HCT116 (cell line): Measurements from ENCODE around the gene PRKG1. TPM values are rescaled to one million over a fixed set of nuclear protein-coding genes. Genes with fewer than 3 reads are reported as not detected.

Experiments
- ATAC-seq: fragments of 200-7000 bp; cut with Tn5 transposase; 2 replicates; pipeline ENCODE4 v1.9.1; 2020; ENCODE audit warnings: mild to moderate bottlenecking, moderate library complexity
- BruUV-seq: library from RNA; stranded (reverse); fragments of 400-500 nt; replicated peaks from 2 replicates; lab custom pipeline; 2021; lab: Mats Ljungman, UMichigan
- CTCF ChIA-PET: fragments of 300-600 bp; sonication (Branson Sonifier 250); formaldehyde crosslinking; loops from one replicate; lab custom pipeline; 2021; ENCODE audit warnings: antibody characterized with exemption; lab: Charles Lee
- POLR2A ChIA-PET: fragments of 300-600, 350-600 bp; sonication (Branson Sonifier 250); formaldehyde crosslinking; loops from one replicate; lab custom pipeline; 2021; ENCODE audit warnings: antibody characterized with exemption; lab: Charles Lee
- RAD21 ChIA-PET, 2 experiments: fragments of 300-600 bp; sonication (Branson Sonifier 250); formaldehyde crosslinking; loops; one replicate each; lab custom pipeline; 2023; ENCODE audit warnings: low total read pairs in 2 of 2; ENCODE audit not compliant: uncharacterized antibody in 2 of 2, unreplicated experiment in 2 of 2, low non-redundant PET in 1 of 2; lab: Charles Lee
- DNase-seq: peaks from one replicate; pipeline ENCODE4 v3.0.0-alpha.2; 2010; ENCODE audit warnings: low read depth, low spot score
- H2AFZ ChIP-seq: fragments of 200-600 bp; shearing (Covaris generic), sonication (generic); 2 replicates; pipeline ENCODE4 v1.6.1; 2017; ENCODE audit warnings: low read depth, mixed run types, mixed read lengths, antibody characterized with exemption, low read length; ENCODE audit not compliant: poor library complexity, severe bottlenecking
- H3K27ac ChIP-seq: 2 replicates; pipeline ENCODE4 v1.5.1; 2012; ENCODE audit warnings: low read depth, low read length
- H3K27me3 ChIP-seq: fragments of 200-600 bp; sonication (generic); 2 replicates; pipeline ENCODE4 v1.6.1; 2016; ENCODE audit warnings: mixed run types, low read length, mixed read lengths; ENCODE audit not compliant: insufficient read depth
- H3K36me3 ChIP-seq, 2 experiments: fragments of 200-500 bp in 1 of 2; fragments of 200-600 bp in 1 of 2; sonication (Bioruptor generic) in 1 of 2; sonication (generic) in 1 of 2; 2 replicates each; pipeline versions ENCODE4 v1.5.1 to v1.6.1; 2014 to 2016; ENCODE audit warnings: low read length in 2 of 2, inconsistent platforms in 1 of 2, mixed read lengths in 1 of 2, mixed run types in 1 of 2; ENCODE audit not compliant: insufficient read depth in 2 of 2, control insufficient read depth in 1 of 2
- H3K4me1 ChIP-seq, 2 experiments: fragments of 200-600 bp in 1 of 2; sonication (generic) in 1 of 2; 2 replicates each; pipeline versions ENCODE4 v1.5.1 to v1.6.1; 2012 to 2017; ENCODE audit warnings: low read length in 2 of 2, inconsistent platforms in 1 of 2, mild to moderate bottlenecking in 1 of 2, mixed read lengths in 1 of 2, mixed run types in 1 of 2, moderate library complexity in 1 of 2; ENCODE audit not compliant: insufficient read depth in 2 of 2, control insufficient read depth in 1 of 2
- H3K4me2 ChIP-seq: fragments of 200-600 bp; sonication (generic); 2 replicates; pipeline ENCODE4 v1.6.1; 2017; ENCODE audit warnings: mixed run types, low read length, mixed read lengths
- H3K4me3 ChIP-seq, 2 experiments: fragments of 200-600 bp in 1 of 2; sonication (generic) in 1 of 2; replicated peaks in 1 of 2; 2 replicates each; pipeline ENCODE4 v1.5.1; 2011 to 2016; ENCODE audit warnings: low read length in 2 of 2, control low read depth in 1 of 2, low read depth in 1 of 2, mild to moderate bottlenecking in 1 of 2, mixed read lengths in 1 of 2, mixed run types in 1 of 2
- H3K79me2 ChIP-seq: fragments of 200-600 bp; sonication (generic); 2 replicates; pipeline ENCODE4 v1.6.1; 2017; ENCODE audit warnings: mild to moderate bottlenecking, mixed run types, low read length, moderate library complexity, mixed read lengths; ENCODE audit not compliant: insufficient read depth
- H3K9ac ChIP-seq: fragments of 200-600 bp; sonication (generic); 2 replicates; pipeline ENCODE4 v1.6.1; 2016; ENCODE audit warnings: low read length, mixed read lengths
- H3K9me2 ChIP-seq: fragments of 200-600 bp; sonication (generic), shearing (Covaris generic); 2 replicates; pipeline ENCODE4 v1.6.1; 2017; ENCODE audit warnings: mixed run types, mild to moderate bottlenecking, moderate library complexity; ENCODE audit not compliant: insufficient read depth
- H3K9me3 ChIP-seq, 2 experiments: fragments of 200-500 bp in 1 of 2; fragments of 200-600 bp in 1 of 2; sonication (Bioruptor generic) in 1 of 2; sonication (generic) in 1 of 2; 2 replicates each; pipeline ENCODE4 v1.6.1; 2014 to 2017; ENCODE audit warnings: low read length in 2 of 2, mixed read lengths in 2 of 2, inconsistent platforms in 1 of 2, low read depth in 1 of 2, mild to moderate bottlenecking in 1 of 2, mixed run types in 1 of 2, moderate library complexity in 1 of 2; ENCODE audit not compliant: control insufficient read depth in 1 of 2, insufficient read depth in 1 of 2
- H4K20me1 ChIP-seq: fragments of 200-600 bp; sonication (generic), shearing (Covaris generic); 2 replicates; pipeline ENCODE4 v1.6.1; 2017; ENCODE audit warnings: mixed run types, mild to moderate bottlenecking, moderate library complexity; ENCODE audit not compliant: insufficient read depth
- ATF3 ChIP-seq: IDR thresholded peaks from 2 replicates; pipeline ENCODE4 v1.6.1; 2012
- CBX3 ChIP-seq: IDR thresholded peaks from 2 replicates; pipeline ENCODE4 v1.6.1; 2012; ENCODE audit warnings: low read depth
- EGR1 ChIP-seq: IDR thresholded peaks from 2 replicates; pipeline ENCODE4 v1.6.1; 2012; ENCODE audit warnings: low read depth
- JUND ChIP-seq: IDR thresholded peaks from 2 replicates; pipeline ENCODE4 v1.6.1; 2012
- MAX ChIP-seq: IDR thresholded peaks from 2 replicates; pipeline ENCODE4 v1.6.1; 2012
- POLR2A ChIP-seq: IDR thresholded peaks from 2 replicates; pipeline ENCODE4 v1.7.0; 2011; ENCODE audit warnings: borderline replicate concordance; ENCODE audit not compliant: insufficient read depth, insufficient read length; ENCODE audit errors: extremely low read depth
- POLR2AphosphoS5 ChIP-seq: IDR thresholded peaks from 2 replicates; pipeline ENCODE4 v1.6.1; 2011; ENCODE audit warnings: mild to moderate bottlenecking, low read depth, low read length, moderate library complexity
- RAD21 ChIP-seq: IDR thresholded peaks from 2 replicates; pipeline ENCODE4 v1.6.1; 2012; ENCODE audit warnings: low read depth, mild to moderate bottlenecking
- REST ChIP-seq: IDR thresholded peaks from 2 replicates; pipeline ENCODE4 v1.6.1; 2012; ENCODE audit warnings: low read depth
- SIN3A ChIP-seq: IDR thresholded peaks from 2 replicates; pipeline ENCODE4 v1.6.1; 2012; ENCODE audit warnings: low read depth
- TCF7L2 ChIP-seq: IDR thresholded peaks from 2 replicates; pipeline ENCODE4 v1.7.0; 2011; ENCODE audit warnings: borderline replicate concordance, inconsistent platforms; ENCODE audit not compliant: insufficient read depth, insufficient read length; ENCODE audit errors: extremely low read depth
- YY1 ChIP-seq: IDR thresholded peaks from 2 replicates; pipeline ENCODE4 v1.6.1; 2011; ENCODE audit warnings: low read length, low read depth, moderate library complexity, mild to moderate bottlenecking; ENCODE audit not compliant: insufficient replicate concordance; ENCODE audit errors: extremely low read depth
- ZNF274 ChIP-seq: fragments of 200-500 bp; sonication (Bioruptor generic); IDR thresholded peaks from 2 replicates; pipeline ENCODE4 v1.6.1; 2014; ENCODE audit warnings: mild to moderate bottlenecking, low read depth, low read length, inconsistent platforms
- intact Hi-C: fragments of 100-400 bp; cut with micrococcal nuclease; formaldehyde crosslinking; loops from 2 replicates; pipeline ENCODE4 v1.10.0; 2022
- total RNA-seq: library from RNA; stranded (reverse); gene quantifications from one replicate; pipeline ENCODE4 v1.2.1, GENCODE V29; 2021; ENCODE audit not compliant: unreplicated experiment

Gene PRKG1
- total RNA-seq, 1 experiment from 2014 or later = 1.4 TPM

GRCh38 chr10:51961401-51961800 lies 887.1 kb downstream of the PRKG1 start:
- H3K4me2 ChIP-seq = no peak overlapping the region
- no TSS peak for BruUV-seq
- ChIA-PET POLR2A (no interaction called here), CTCF (interaction anchor here (1.4 kb wide), 1 partner anchor 10 kb away, joined by 3 read pairs; no protein-coding TSS in a partner anchor), RAD21 (no interaction called here)
- H3K27me3 ChIP-seq = peaks cover 20% of the 10 kb centered on the region; the same call in 1 of the 2 replicates
- H3K4me3 ChIP-seq = no peak overlapping the region
- no peaks in the 10 kb centered on the region for H3K36me3 ChIP-seq
- no peaks in the 10 kb centered on the region for H3K9me2 ChIP-seq
- no peaks in the 10 kb centered on the region for H3K79me2 ChIP-seq
- no peak overlapping the region for H3K27ac ChIP-seq
- ATAC-seq = no peak
- no peak for DNase-seq
- H3K9ac ChIP-seq = no peak overlapping the region
- intact Hi-C loops = loop anchor here (5.0 kb wide), 3 partner anchors 256 to 899 kb away; no protein-coding TSS in a partner anchor
- TF ChIP-seq YY1 = no peak
- TF ChIP-seq RAD21 = no peak
- TF ChIP-seq MAX = no peak
- no peak for TF ChIP-seq JUND
- TF ChIP-seq CBX3 = no peak
- no peaks in the 10 kb centered on the region for H4K20me1 ChIP-seq
- no peaks in the 10 kb centered on the region for H3K4me1 ChIP-seq
- H2AFZ ChIP-seq = no peak overlapping the region
- no peaks in the 10 kb centered on the region for H3K9me3 ChIP-seq

- H3K9ac ChIP-seq = no peak overlapping the region
- no peak for ATAC-seq
- H3K9me3 ChIP-seq = no peaks in the 10 kb centered on the region
- H2AFZ ChIP-seq = no peak overlapping the region
- H3K4me2 ChIP-seq = no peak overlapping the region
- H3K4me1 ChIP-seq = no peaks in the 10 kb centered on the region
- H3K79me2 ChIP-seq = no peaks in the 10 kb centered on the region
- ChIA-PET POLR2A (no interaction called here), CTCF (no interaction called here), RAD21 (no interaction called here)
- H3K27me3 ChIP-seq = peaks cover 13% of the 10 kb centered on the region
- no TSS peak for BruUV-seq
- H3K9me2 ChIP-seq = no peaks in the 10 kb centered on the region
- no peak overlapping the region for H3K27ac ChIP-seq
- H3K36me3 ChIP-seq = no peaks in the 10 kb centered on the region
- H4K20me1 ChIP-seq = no peaks in the 10 kb centered on the region
- H3K4me3 ChIP-seq = no peak overlapping the region
- intact Hi-C loops = loop anchor here (5.0 kb wide), 3 partner anchors 253 to 902 kb away; no protein-coding TSS in a partner anchor
- no peak for DNase-seq
- TF ChIP-seq POLR2A (no peak), MAX (no peak), RAD21 (no peak), SIN3A (no peak), TCF7L2 (no peak), EGR1 (no peak), JUND (no peak), ZNF274 (no peak), CBX3 (no peak), ATF3 (no peak), POLR2AphosphoS5 (no peak), REST (no peak)
Measured at GRCh38 chr10:51964630-51965029, 890.3 kb downstream of the PRKG1 start.
